ENCODE data around the gene MFN1.
"Not testable (repeated sequence)": the region's sequence is repeated elsewhere in the genome, so short reads cannot be mapped to it uniquely, and the experiment has no call there.

MFN1 gene

GRCh38 chr3:179347345-179348194 is at the start of gene MFN1:
TSS of gene MFN1 (plus strand) at chr3:179347709. CDS start at chr3:179348852, 1,143 bp downstream.
- in situ Hi-C loops (cut with HindIII; ENCODE audit: low sequenced_read_pairs) = no loop called here

DNA sequence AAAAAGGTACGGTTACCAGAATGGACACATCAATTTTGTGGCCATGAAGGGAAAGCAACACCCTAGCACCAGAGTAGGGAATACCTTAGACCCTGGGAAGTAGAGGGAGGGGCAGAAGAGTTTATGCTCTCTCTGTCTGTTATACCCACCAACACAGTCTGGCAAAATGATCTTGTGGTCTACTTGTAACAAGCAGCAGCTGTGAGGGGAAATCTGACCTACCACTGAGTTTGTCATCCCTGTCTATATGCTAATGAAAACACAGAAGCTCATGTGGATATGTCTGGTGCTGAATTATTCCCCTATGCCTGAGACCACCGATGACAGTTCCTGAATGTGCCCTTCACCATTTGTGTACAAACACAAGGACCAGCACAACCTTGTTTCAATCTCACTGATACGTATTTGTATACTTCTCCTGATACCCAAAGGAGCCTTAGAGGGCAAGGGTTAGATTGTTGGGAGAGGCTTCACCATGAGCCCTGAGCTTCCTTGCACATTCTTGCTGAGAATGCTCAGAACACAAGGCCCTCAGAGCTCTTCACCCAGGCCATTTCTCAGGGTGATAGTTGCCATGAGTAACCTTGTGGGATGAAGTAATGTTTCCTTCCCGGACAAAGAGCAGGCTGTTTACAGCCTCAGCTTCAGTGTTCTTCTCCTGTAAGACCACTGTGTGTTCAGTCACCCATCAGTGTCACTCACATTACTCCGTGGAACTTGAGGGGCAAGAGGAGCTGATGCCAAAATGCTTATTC is 49.4 kb upstream of the MFN1 start:
- in situ Hi-C loops (cut with HindIII; ENCODE audit: low sequenced_read_pairs) = no loop called here

GRCh38 chr3:179299316-179299715 is 48.2 kb upstream of the MFN1 start:
- in situ Hi-C loops (cut with HindIII; ENCODE audit: low sequenced_read_pairs) = no loop called here

DNA sequence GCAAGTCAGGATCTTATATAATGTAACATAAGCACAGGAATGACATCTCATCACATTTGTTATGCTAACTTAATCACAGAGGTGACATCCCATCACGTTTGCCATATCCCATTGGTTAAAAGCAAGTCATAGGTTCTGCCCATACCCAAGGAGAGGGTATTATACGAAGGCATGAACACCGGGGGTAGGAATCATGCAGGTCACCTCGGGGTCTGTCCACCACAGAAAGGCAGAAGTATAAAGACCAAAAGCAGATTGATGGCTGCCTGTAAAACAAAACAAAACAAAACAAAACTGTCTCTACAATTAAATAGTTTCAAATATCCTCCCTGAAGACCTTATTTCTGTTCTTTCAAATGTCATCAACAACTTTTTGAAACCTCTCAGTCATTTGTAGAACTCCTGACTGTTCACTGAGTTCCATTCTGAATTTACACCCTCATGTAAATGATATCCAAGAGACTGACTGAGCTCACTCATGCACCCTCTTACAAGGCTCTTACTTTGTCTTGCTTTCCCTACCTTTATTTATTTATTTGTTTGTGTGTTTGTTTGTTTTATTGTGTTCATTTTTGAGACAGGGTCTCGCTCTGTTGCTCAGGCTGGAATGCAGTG is 47.4 kb upstream of the MFN1 start:
- in situ Hi-C loops (cut with HindIII; ENCODE audit: low sequenced_read_pairs) = no loop called here

- in situ Hi-C loops (cut with HindIII; ENCODE audit: low sequenced_read_pairs) = no loop called here
Measured at GRCh38 chr3:179301645-179302044, 45.9 kb upstream of the MFN1 start.

DNA sequence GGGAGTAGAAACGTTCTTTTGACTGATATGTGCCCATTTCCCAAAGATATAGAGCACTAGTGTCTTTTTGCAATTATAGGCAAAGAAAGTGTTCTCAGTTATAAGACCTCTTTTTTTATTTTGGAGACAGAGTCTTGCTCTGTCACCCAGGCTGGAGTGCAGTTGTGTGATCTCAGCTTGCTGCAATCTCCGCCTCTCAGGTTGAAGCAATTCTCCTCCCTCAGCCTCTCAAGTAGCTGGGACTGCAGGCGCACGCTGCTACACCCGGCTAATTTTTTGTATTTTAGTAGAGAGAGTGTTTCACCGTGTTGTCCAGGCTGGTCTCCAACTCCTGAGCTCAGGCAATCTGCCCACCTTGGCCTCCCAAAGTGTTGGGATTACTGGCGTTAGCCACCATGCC is 45.4 kb upstream of the MFN1 start:
- in situ Hi-C loops (cut with HindIII; ENCODE audit: low sequenced_read_pairs) = no loop called here

DNA sequence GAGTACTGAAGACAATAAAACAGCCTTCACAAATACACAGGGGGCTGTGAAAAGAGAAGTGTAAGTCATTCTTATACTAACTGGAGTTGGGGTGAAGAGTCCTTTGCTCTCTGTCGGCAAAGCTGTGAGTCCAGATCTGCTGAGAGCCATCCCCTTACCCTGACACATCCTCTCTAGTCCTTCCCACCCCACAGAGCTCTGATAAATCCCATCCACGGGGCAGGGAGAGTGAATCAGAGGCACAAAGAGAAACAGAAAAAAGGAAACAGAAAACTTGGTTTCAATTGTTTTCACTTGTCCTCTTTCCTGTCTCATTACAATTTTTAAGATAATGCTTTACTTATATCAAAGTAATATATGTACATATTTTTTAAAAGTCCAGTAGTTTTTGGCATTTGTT is 42.9 kb upstream of the MFN1 start:
- in situ Hi-C loops (cut with HindIII; ENCODE audit: low sequenced_read_pairs) = no loop called here

DNA sequence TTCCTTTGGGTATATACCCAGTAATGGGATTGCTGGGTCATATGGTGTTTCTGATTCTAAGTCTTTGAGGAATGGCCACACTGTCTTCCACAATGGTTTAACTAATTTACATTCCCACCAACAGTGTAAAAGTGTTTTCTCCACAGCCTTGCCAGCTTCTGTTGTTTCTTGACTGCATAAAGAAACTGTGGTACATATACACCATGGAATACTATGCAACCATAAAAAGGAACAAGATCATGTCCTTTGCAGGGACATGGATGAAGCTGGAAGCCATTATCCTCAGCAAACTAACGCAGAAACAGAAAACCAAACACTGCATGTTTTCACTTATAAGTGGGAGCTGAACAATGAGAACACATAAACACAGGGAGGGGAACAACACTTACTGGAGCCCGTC is 40.1 kb upstream of the MFN1 start:
- in situ Hi-C loops (cut with HindIII; ENCODE audit: low sequenced_read_pairs) = not testable (repeated sequence)

DNA sequence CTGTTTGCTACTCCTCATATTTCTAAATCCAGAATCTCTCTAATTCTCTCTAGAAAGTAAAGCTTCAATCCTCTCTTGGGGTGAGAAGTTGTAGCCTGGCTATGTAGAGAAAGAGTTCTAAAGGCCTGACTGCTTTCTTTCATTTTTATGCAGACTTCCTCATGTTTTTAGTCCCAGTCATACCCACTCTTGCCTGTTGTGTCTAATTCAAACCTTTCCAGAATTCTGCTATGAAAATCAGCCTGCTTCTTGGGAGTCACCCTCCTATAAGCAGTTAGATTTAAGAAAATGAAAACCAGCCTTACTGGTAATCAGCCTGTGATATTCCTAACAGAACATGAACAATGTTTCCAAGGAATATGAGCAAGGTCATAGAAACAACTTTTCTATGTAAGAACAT is 39.5 kb upstream of the MFN1 start:
- in situ Hi-C loops (cut with HindIII; ENCODE audit: low sequenced_read_pairs) = no loop called here

DNA sequence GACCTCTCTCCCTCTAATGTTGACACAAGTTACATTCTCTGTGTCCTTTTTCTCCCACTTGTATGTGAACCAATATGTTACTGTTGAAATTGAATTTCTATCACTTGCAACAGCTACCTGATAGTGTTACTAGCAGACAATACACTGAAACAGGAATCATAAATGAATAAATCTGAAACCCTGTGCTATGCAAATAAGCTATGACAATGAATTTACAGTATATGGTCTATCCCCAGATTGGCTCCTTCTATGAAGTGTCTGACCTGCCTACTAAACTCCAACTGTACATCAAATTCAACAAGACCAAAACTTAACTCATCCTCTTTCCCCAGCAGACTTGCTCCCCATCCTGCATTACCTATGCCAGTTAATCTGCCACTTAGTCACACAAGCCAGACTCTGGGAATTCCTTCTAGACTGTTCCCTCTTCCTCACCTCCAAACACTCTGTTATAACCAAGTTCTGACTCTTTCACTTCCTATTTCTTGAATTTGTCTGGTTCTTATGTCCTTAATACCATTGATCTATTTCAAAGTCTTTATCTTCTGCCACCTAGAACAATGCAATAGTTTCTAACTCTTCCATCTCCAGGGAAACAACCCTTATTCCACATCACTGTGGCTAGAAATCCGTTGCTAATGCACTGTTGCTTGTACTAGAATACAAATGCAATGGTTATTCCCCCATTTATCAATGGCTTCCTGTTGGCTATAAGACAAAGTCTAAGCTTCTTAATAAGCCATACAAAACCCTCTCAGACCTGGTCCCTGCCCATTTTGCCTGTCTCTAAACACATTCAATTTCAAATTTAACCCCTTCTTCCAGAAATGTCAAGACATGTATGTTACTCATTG is 38.1 kb upstream of the MFN1 start:
- in situ Hi-C loops (cut with HindIII; ENCODE audit: low sequenced_read_pairs) = no loop called here

- in situ Hi-C loops (cut with HindIII; ENCODE audit: low sequenced_read_pairs) = no loop called here
Measured at GRCh38 chr3:179318876-179319275, 28.6 kb upstream of the MFN1 start.

- in situ Hi-C loops (cut with HindIII; ENCODE audit: low sequenced_read_pairs) = no loop called here
Measured at GRCh38 chr3:179321668-179322285, 25.7 kb upstream of the MFN1 start.

DNA sequence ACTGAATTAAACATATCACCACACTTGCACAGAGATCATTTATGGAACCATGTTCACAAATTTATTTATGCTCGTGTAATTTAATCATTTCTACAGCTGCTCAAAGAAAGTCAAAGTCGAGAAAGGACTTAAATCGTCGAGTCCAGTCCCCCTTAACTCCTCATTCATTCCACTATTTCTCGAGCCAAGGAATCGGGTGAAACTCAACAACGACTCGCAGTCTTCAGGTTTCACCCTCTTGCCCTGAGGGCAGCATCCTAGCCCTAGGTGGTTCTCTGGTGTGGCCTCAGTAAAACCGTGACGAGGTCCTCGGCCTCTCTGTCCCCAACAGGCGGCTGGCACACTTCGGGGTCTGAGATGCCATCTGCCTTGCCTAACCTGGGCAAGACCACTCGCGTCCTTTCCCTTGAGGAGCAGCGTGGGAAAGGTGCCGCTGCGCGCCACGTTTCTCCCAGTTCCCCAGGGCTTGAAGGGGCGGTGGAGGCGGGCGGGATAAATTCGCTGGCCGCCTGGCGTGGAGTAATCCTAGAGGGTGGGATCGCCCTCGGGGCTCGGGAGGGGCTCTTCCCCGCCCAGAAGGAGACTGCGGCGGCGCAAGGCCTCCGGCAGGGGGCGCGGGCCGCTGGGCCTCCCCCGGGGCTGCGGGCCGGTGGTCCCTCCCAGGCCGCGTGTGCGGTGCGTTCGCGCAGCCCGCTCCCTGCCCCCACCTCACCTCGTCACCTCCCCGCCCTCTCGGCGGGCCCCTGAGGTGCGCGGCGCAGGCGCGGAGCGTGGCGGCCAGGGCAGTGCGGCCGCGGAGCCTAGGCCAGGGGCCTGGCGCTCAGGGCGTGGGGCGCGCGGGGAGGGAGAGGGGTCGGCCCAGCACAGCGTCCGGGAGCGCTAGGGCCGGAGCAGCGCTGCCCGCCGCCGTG is 25.0 kb upstream of the MFN1 start, which contains the start of gene ZNF639:
ZNF639 (plus strand) TSS at position 746 of the 911 bp plus-strand sequence. CDS start 5,263 bp downstream, outside the sequence.
- in situ Hi-C loops (cut with HindIII; ENCODE audit: low sequenced_read_pairs) = no loop called here

DNA sequence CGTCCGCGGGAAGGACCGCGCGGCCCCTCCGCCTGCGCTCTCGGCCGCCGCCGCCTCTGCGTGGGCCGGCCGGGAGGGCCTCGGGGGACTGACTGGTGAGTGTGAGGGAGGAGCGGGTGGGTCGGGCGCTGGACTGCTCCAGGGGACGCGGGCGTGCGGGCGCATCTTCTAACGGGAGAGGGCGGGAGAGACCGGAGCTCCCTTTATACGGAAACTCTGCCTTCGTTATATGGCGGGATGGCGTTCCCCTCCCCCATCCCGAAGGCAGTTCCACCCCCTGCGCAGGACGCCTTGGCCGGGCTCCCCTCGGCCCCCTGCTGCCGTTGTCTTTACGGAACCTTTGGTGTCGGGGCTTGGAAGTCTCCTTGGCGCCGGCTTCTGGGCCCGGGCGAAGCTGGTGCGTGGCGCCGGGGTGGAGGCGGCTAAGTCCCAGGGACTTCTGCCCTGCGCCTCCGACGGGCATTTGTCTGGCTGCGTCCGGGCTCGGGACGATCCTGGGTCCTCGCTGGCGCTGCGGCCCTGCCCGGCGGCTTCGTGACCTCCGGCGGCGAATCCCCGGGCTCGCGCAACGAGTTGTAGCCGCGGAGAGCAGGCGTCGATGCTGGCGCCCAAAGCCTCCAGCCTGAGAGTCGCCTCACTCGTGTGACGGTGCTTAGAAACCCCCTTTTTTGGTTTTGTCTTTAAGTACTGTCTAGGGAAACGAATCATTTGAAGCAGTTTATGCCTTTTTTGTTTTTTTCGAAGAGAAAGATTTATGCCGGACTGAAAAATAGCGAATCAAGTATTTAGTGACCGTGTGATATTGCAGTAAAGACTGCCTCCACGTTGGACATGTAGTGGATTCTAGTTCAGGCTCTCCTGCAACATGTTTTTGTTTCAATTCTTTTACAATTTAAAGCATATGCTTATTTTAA is 24.1 kb upstream of the MFN1 start:
- in situ Hi-C loops (cut with HindIII; ENCODE audit: low sequenced_read_pairs) = no loop called here

DNA sequence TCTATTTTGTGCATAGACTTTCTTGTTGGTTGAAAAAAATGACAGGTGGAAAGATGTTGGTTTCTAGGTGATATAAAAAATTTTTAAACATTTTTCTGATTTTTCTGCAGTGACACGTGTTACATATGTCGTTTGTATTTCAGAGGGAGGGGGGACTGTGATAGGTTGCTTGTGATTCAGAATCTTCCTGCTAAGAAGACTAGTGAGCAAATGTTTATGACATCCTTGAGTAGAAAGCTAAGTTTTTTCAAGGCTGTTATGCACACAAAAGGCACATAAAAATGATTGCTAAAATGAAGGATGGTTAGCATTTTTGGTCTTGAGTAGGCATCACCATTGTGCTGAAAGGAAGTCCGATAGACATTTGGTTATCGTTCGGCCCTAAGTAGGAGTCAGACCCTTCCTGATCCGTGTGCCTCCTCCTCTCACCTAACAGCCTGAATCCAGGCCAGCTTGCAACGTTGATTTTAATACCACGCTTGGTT is 23.2 kb upstream of the MFN1 start:
- in situ Hi-C loops (cut with HindIII; ENCODE audit: low sequenced_read_pairs) = no loop called here

GRCh38 chr3:179330438-179330837 is 17.1 kb upstream of the MFN1 start:
- in situ Hi-C loops (cut with HindIII; ENCODE audit: low sequenced_read_pairs) = no loop called here

DNA sequence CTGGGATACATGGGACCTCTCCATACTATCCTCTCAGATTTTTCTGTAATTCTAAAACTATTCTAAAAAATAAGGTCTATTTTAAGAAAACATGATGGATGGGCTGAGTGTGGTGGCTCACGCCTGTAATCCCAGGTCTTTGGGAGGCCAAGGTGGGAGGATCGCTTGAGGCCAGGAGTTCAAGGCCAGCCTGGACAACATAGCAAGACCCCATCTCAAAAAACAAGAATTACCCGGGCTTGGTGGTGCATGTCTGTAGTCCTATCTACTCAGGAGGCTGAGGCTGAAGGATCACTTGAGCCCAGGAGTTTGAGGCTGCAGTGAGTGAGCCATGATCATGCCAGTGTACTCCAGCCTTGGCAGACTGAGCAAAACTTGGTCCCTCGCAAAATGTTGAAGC is 15.3 kb upstream of the MFN1 start:
- in situ Hi-C loops (cut with HindIII; ENCODE audit: low sequenced_read_pairs) = no loop called here

- in situ Hi-C loops (cut with HindIII; ENCODE audit: low sequenced_read_pairs) = no loop called here
Measured at GRCh38 chr3:179333084-179333483, 14.4 kb upstream of the MFN1 start.
